Gastrocnemius medialis (tissue), 4 donors: ENCODE data around the gene UPP1.

Source experiments
- CTCF ChIP-seq, 5 experiments: fragments of 450-650 bp in 3 of 5; fragments of 200-600 bp in 2 of 5; sonication (generic) in 2 of 5; IDR thresholded peaks in 4 of 5; conservative IDR thresholded peaks in 1 of 5; 1 replicate in 4 of 5; 2 replicates in 1 of 5; pipeline ENCODE4 v1.5.1; 2016 to 2019; ENCODE audit warnings: antibody characterized with exemption in 5 of 5, mild to moderate bottlenecking in 3 of 5, moderate library complexity in 3 of 5
- POLR2A ChIP-seq, 2 donors: fragments of 450-650 bp; IDR thresholded peaks; one replicate each; pipeline ENCODE4 v1.6.1; 2017; ENCODE audit warnings: antibody characterized with exemption in 2 of 2, mild to moderate bottlenecking in 2 of 2, moderate library complexity in 2 of 2

GRCh38 chr7:48046458-48046857, 42.6 kb upstream of the UPP1 start:
- no peak for TF ChIP-seq CTCF (IDR thresholded peaks at IDR 0.05 in 4 of 5, conservative IDR thresholded peaks at IDR 0.05 in 1 of 5)
- no peak for TF ChIP-seq POLR2A (IDR thresholded peaks at IDR 0.05)
